ENCODE measurements around the gene PCNX2.
"Not testable (repeated sequence)": the region's sequence is repeated elsewhere in the genome, so short reads cannot be mapped to it uniquely, and the experiment has no call there.

Gene PCNX2

GRCh38 chr1:233082778-233083550 is 212.6 kb downstream of the PCNX2 start:
- Histone ChIP-seq H3K9ac (ENCODE audit: low read length) (no peak overlapping the region), H3K9me2 (replicated peaks; ENCODE audit: insufficient read depth, low read length) (no peaks in the 10 kb centered on the region), H4K20me1 (ENCODE audit: low read depth, low read length) (no peaks in the 10 kb centered on the region), H3F3A (ENCODE audit: insufficient read depth) (no peaks in the 10 kb centered on the region), H3K27me3 (ENCODE audit: low read length) (no peaks in the 10 kb centered on the region), H3K79me2 (ENCODE audit: insufficient read depth, low read length) (no peaks in the 10 kb centered on the region), H3K9me3 (ENCODE audit: insufficient read depth, low read length) (no peaks in the 10 kb centered on the region), H3K36me3 (ENCODE audit: low read length) (no peaks in the 10 kb centered on the region), H3K4me2 (ENCODE audit: low read depth, low read length, poor library complexity, severe bottlenecking) (no peak overlapping the region), H3K27ac (ENCODE audit: low read depth, low read length) (no peak overlapping the region), H3K4me3 (ENCODE audit: insufficient read depth, low read length, poor library complexity, severe bottlenecking) (no peak overlapping the region), H2AFZ (ENCODE audit: low read depth, low read length, severe bottlenecking) (no peak overlapping the region)
- no peak for TF ChIP-seq CTCF (IDR thresholded peaks at IDR 0.05; ENCODE audit: insufficient read depth, low read length, poor library complexity, severe bottlenecking)
- TF ChIP-seq EZH2phosphoT487 (conservative IDR thresholded peaks at IDR 0.05; ENCODE audit: low read length): no peak

GRCh38 chr1:233081735-233082134 is 213.8 kb downstream of the PCNX2 start:
- Histone ChIP-seq H3K79me2 (ENCODE audit: insufficient read depth, low read length) (no peaks in the 10 kb centered on the region), H3K9me2 (replicated peaks; ENCODE audit: insufficient read depth, low read length) (no peaks in the 10 kb centered on the region), H4K20me1 (ENCODE audit: low read depth, low read length) (no peaks in the 10 kb centered on the region), H3K4me2 (ENCODE audit: low read depth, low read length, poor library complexity, severe bottlenecking) (no peak overlapping the region), H3K4me3 (ENCODE audit: insufficient read depth, low read length, poor library complexity, severe bottlenecking) (no peak overlapping the region), H2AFZ (ENCODE audit: low read depth, low read length, severe bottlenecking) (no peak overlapping the region), H3K9ac (ENCODE audit: low read length) (no peak overlapping the region), H3K27me3 (ENCODE audit: low read length) (no peaks in the 10 kb centered on the region), H3K36me3 (ENCODE audit: low read length) (no peaks in the 10 kb centered on the region), H3K9me3 (ENCODE audit: insufficient read depth, low read length) (no peaks in the 10 kb centered on the region), H3F3A (ENCODE audit: insufficient read depth) (no peaks in the 10 kb centered on the region), H3K27ac (ENCODE audit: low read depth, low read length) (no peak overlapping the region)
- TF ChIP-seq CTCF (IDR thresholded peaks at IDR 0.05; ENCODE audit: insufficient read depth, low read length, poor library complexity, severe bottlenecking) (no peak), EZH2phosphoT487 (conservative IDR thresholded peaks at IDR 0.05; ENCODE audit: low read length) (no peak)

GRCh38 chr1:233080827-233081226 is 214.7 kb downstream of the PCNX2 start:
- not testable (repeated sequence) for H3K4me2 ChIP-seq (ENCODE audit: low read depth, low read length, poor library complexity, severe bottlenecking); H3K9me3 ChIP-seq (ENCODE audit: insufficient read depth, low read length); H3F3A ChIP-seq (ENCODE audit: insufficient read depth); H3K36me3 ChIP-seq (ENCODE audit: low read length); H3K79me2 ChIP-seq (ENCODE audit: insufficient read depth, low read length); H3K9ac ChIP-seq (ENCODE audit: low read length); H3K9me2 ChIP-seq (replicated peaks; ENCODE audit: insufficient read depth, low read length); H2AFZ ChIP-seq (ENCODE audit: low read depth, low read length, severe bottlenecking); H3K27ac ChIP-seq (ENCODE audit: low read depth, low read length); H3K4me3 ChIP-seq (ENCODE audit: insufficient read depth, low read length, poor library complexity, severe bottlenecking); H3K27me3 ChIP-seq (ENCODE audit: low read length); H4K20me1 ChIP-seq (ENCODE audit: low read depth, low read length)

- Histone ChIP-seq H3K36me3 (ENCODE audit: low read length) (no peaks in the 10 kb centered on the region), H3K4me2 (ENCODE audit: low read depth, low read length, poor library complexity, severe bottlenecking) (no peak overlapping the region), H3F3A (ENCODE audit: insufficient read depth) (no peaks in the 10 kb centered on the region), H3K4me3 (ENCODE audit: insufficient read depth, low read length, poor library complexity, severe bottlenecking) (no peak overlapping the region), H2AFZ (ENCODE audit: low read depth, low read length, severe bottlenecking) (no peak overlapping the region), H3K9ac (ENCODE audit: low read length) (no peak overlapping the region), H4K20me1 (ENCODE audit: low read depth, low read length) (no peaks in the 10 kb centered on the region), H3K9me2 (replicated peaks; ENCODE audit: insufficient read depth, low read length) (no peaks in the 10 kb centered on the region), H3K79me2 (ENCODE audit: insufficient read depth, low read length) (no peaks in the 10 kb centered on the region), H3K27ac (ENCODE audit: low read depth, low read length) (no peak overlapping the region), H3K9me3 (ENCODE audit: insufficient read depth, low read length) (no peaks in the 10 kb centered on the region), H3K27me3 (ENCODE audit: low read length) (no peaks in the 10 kb centered on the region)
- TF ChIP-seq EZH2phosphoT487 (conservative IDR thresholded peaks at IDR 0.05; ENCODE audit: low read length) (no peak), CTCF (IDR thresholded peaks at IDR 0.05; ENCODE audit: insufficient read depth, low read length, poor library complexity, severe bottlenecking) (no peak)
These were observed 215.2 kb downstream of the PCNX2 start for GRCh38 chr1:233080286-233080685.
